GM23338 (cell line): Measurements from ENCODE around the gene NFE2L1.

Experiments used
- CTCF ChIP-seq, 2 experiments: fragments of 200-600 bp in 1 of 2; sonication (generic) in 1 of 2; conservative IDR thresholded peaks; 2 replicates each; pipeline versions ENCODE4 v1.5.1 to v1.6.1; 2016 to 2017; ENCODE audit warnings: antibody characterized with exemption in 2 of 2, low read depth in 2 of 2, mild to moderate bottlenecking in 2 of 2, moderate library complexity in 1 of 2
- EZH2 ChIP-seq: fragments of 200-600 bp; sonication (generic); IDR thresholded peaks from one replicate; pipeline ENCODE4 v1.8.0; 2017; ENCODE audit warnings: antibody characterized with exemption, mild to moderate bottlenecking, low read depth; ENCODE audit not compliant: unreplicated experiment
- EZH2phosphoT487 ChIP-seq: fragments of 200-600 bp; sonication (generic); IDR thresholded peaks from one replicate; pipeline ENCODE4 v1.8.1; 2018; ENCODE audit warnings: antibody characterized with exemption; ENCODE audit not compliant: unreplicated experiment
- NANOG ChIP-seq: IDR thresholded peaks from 2 replicates; pipeline ENCODE4 v1.6.1; 2016; ENCODE audit warnings: antibody characterized with exemption, borderline replicate concordance
- POLR2AphosphoS5 ChIP-seq: IDR thresholded peaks from 2 replicates; pipeline ENCODE4 v1.6.1; 2016; ENCODE audit warnings: antibody characterized with exemption, low read depth
- REST ChIP-seq: IDR thresholded peaks from one replicate; pipeline ENCODE4 v1.6.1; 2018; ENCODE audit warnings: antibody characterized with exemption; ENCODE audit not compliant: unreplicated experiment
- STAT1 ChIP-seq: IDR thresholded peaks from one replicate; pipeline ENCODE4 v1.6.1; 2016; ENCODE audit warnings: antibody characterized with exemption; ENCODE audit not compliant: unreplicated experiment
- ZNF114 ChIP-seq: fragments of 250-450 bp; sonication (Bioruptor Pico); IDR thresholded peaks from 2 replicates; pipeline ENCODE4 v1.5.0; 2020; ENCODE audit warnings: mild to moderate bottlenecking, moderate library complexity
- ZNF331 ChIP-seq: fragments of 250-450 bp; sonication (Bioruptor Pico); IDR thresholded peaks from 2 replicates; pipeline ENCODE4 v1.5.0; 2020; ENCODE audit warnings: low read depth, mild to moderate bottlenecking, moderate library complexity

- TF ChIP-seq CTCF (conservative IDR thresholded peaks at IDR 0.05; ENCODE audit: low read depth in 2 of 2) (peak in 1 of 2 experiments; percentile 32; a peak in 3 of 4 replicates), POLR2AphosphoS5 (no peak; the same call in 1 of the 2 replicates), ZNF331 (CRISPR knock-in tag) (no peak), EZH2phosphoT487 (no peak), REST (no peak), STAT1 (no peak), NANOG (no peak), EZH2 (no peak), ZNF114 (CRISPR knock-in tag) (no peak)
Observed at GRCh38 chr17:48003417-48004151, 44.6 kb upstream of the NFE2L1 start.
